ENCODE data around the gene SCARF2. TPM values are rescaled to one million over a fixed set of nuclear protein-coding genes. Genes with fewer than 3 reads are reported as not detected.

Gene SCARF2
- total RNA-seq, 3 donors from 2014 or later = 1.2 to 8.7 (median 3.0) TPM

- intact Hi-C loops (cut with DNase I, micrococcal nuclease) = no loop called here
Measured at GRCh38 chr22:20450551-20450906, 12.9 kb upstream of the SCARF2 start.

GRCh38 chr22:20449819-20450550, 12.4 kb upstream of the SCARF2 start:
- peak; percentile 79 for ATAC-seq
- intact Hi-C loops (cut with DNase I, micrococcal nuclease) = no loop called here
- no peaks in the 10 kb centered on the region for H3K9me3 ChIP-seq

More at GRCh38 chr22:20450551-20450906, 12.9 kb upstream of the SCARF2 start:
- no peak for TF ChIP-seq CTCF (IDR thresholded peaks at IDR 0.05)
- Histone ChIP-seq H3K4me1 (ENCODE audit: low read depth) (no peaks in the 10 kb centered on the region), H3K4me3 (no peak overlapping the region), H3K9me3 (no peaks in the 10 kb centered on the region), H3K36me3 (ENCODE audit: low read depth) (no peaks in the 10 kb centered on the region)
- no peak for ATAC-seq
- DNase-seq = no peak

GRCh38 chr22:20448630-20449029, 11.0 kb upstream of the SCARF2 start:
- Histone ChIP-seq H3K4me3 (no peak overlapping the region), H3K4me1 (ENCODE audit: low read depth) (no peaks in the 10 kb centered on the region), H3K9me3 (no peaks in the 10 kb centered on the region), H3K36me3 (ENCODE audit: low read depth) (no peaks in the 10 kb centered on the region)
- ATAC-seq = no peak
- intact Hi-C loops (cut with DNase I, micrococcal nuclease) = no loop called here
- no peak for TF ChIP-seq CTCF (IDR thresholded peaks at IDR 0.05)
- no peak for DNase-seq

More at GRCh38 chr22:20449819-20450550, 12.4 kb upstream of the SCARF2 start:
- Histone ChIP-seq H3K4me1 (ENCODE audit: low read depth) (no peaks in the 10 kb centered on the region), H3K4me3 (no peak overlapping the region), H3K36me3 (ENCODE audit: low read depth) (no peaks in the 10 kb centered on the region)
- TF ChIP-seq CTCF (IDR thresholded peaks at IDR 0.05) = no peak
- no peak for DNase-seq

- Histone ChIP-seq H3K9me3 (no peaks in the 10 kb centered on the region), H3K36me3 (ENCODE audit: low read depth) (no peaks in the 10 kb centered on the region), H3K4me3 (no peak overlapping the region), H3K4me1 (ENCODE audit: low read depth) (no peaks in the 10 kb centered on the region)
- no peak for TF ChIP-seq CTCF (IDR thresholded peaks at IDR 0.05)
- DNase-seq = no peak
- ATAC-seq = no peak
- intact Hi-C loops (cut with DNase I, micrococcal nuclease) = no loop called here
Measured at GRCh38 chr22:20446383-20446970, 8.9 kb upstream of the SCARF2 start.

GRCh38 chr22:20444325-20444724, 6.7 kb upstream of the SCARF2 start:
- ATAC-seq (no peak), DNase-seq (no peak)
- H3K9me3 ChIP-seq = no peaks in the 10 kb centered on the region
- TF ChIP-seq CTCF (IDR thresholded peaks at IDR 0.05) = no peak
- H3K4me3 ChIP-seq = no peak overlapping the region
- intact Hi-C loops (cut with DNase I, micrococcal nuclease) = no loop called here
- no peaks in the 10 kb centered on the region for H3K36me3 ChIP-seq (ENCODE audit: low read depth)
- no peaks in the 10 kb centered on the region for H3K4me1 ChIP-seq (ENCODE audit: low read depth)

Data from mucosa of descending colon (tissue), 3 donors.